Measurements from ENCODE around the gene PPM1M. TPM values are rescaled to one million over a fixed set of nuclear protein-coding genes. Genes with fewer than 3 reads are reported as not detected.

Gene PPM1M
- polyA plus RNA-seq, 1 donor from 2014 or later, result 1.1 TPM

GRCh38 chr3:52227117-52227516 lies 18.4 kb upstream of the PPM1M start:
- TF ChIP-seq EZH2 (IDR thresholded peaks at IDR 0.05; ENCODE audit: borderline replicate concordance, insufficient read depth, low read length, poor library complexity, severe bottlenecking), result no peak
- no peak for TF ChIP-seq SMC3 (conservative IDR thresholded peaks at IDR 0.05; ENCODE audit: poor library complexity)
- no peak for TF ChIP-seq MXI1 (conservative IDR thresholded peaks at IDR 0.05; ENCODE audit: poor library complexity, severe bottlenecking)
- no peak for TF ChIP-seq EP300 (conservative IDR thresholded peaks at IDR 0.05; ENCODE audit: poor library complexity, severe bottlenecking)
- TF ChIP-seq TAF1 (IDR thresholded peaks at IDR 0.05; ENCODE audit: low read depth), result no peak
- TF ChIP-seq REST (IDR thresholded peaks at IDR 0.05; ENCODE audit: borderline replicate concordance), result no peak
- no peak for TF ChIP-seq POLR2AphosphoS5 (IDR thresholded peaks at IDR 0.05)
- no peak for TF ChIP-seq RAD21 (conservative IDR thresholded peaks at IDR 0.05)
- TF ChIP-seq CTCF (IDR thresholded peaks at IDR 0.05; ENCODE audit: poor library complexity, severe bottlenecking), result no peak
- no peak overlapping the region for H2AFZ ChIP-seq (ENCODE audit: low read depth, low read length)
- no peak overlapping the region for H3K4me2 ChIP-seq (ENCODE audit: low read length)
- H3K79me2 ChIP-seq (replicated peaks; ENCODE audit: insufficient read depth, low read length), result no peaks in the 10 kb centered on the region
- no peak overlapping the region for H3K4me3 ChIP-seq (ENCODE audit: low read length)
- H4K20me1 ChIP-seq (ENCODE audit: insufficient read depth), result no peaks in the 10 kb centered on the region
- H3K27me3 ChIP-seq (ENCODE audit: insufficient read depth, low read depth, low read length), result no peaks in the 10 kb centered on the region
- no peaks in the 10 kb centered on the region for H3K9me2 ChIP-seq (ENCODE audit: insufficient read depth, low read length)
- H3K36me3 ChIP-seq (ENCODE audit: insufficient read depth, low read length), result peaks cover 8% of the 10 kb centered on the region
- H3K27ac ChIP-seq (ENCODE audit: low read length), result no peak overlapping the region
- no peak overlapping the region for H3K9ac ChIP-seq (ENCODE audit: low read length)
- no peaks in the 10 kb centered on the region for H3K9me3 ChIP-seq (ENCODE audit: low read length)
- no peaks in the 10 kb centered on the region for H3F3A ChIP-seq (ENCODE audit: insufficient read depth, low read length, poor library complexity, severe bottlenecking)

GRCh38 chr3:52227766-52228165 lies 17.8 kb upstream of the PPM1M start:
- no peaks in the 10 kb centered on the region for H3F3A ChIP-seq (ENCODE audit: insufficient read depth, low read length, poor library complexity, severe bottlenecking)
- no peak overlapping the region for H3K4me3 ChIP-seq (ENCODE audit: low read length)
- TF ChIP-seq RAD21 (conservative IDR thresholded peaks at IDR 0.05), result no peak
- TF ChIP-seq TAF1 (IDR thresholded peaks at IDR 0.05; ENCODE audit: low read depth), result no peak
- TF ChIP-seq REST (IDR thresholded peaks at IDR 0.05; ENCODE audit: borderline replicate concordance), result no peak
- no peak for TF ChIP-seq CTCF (IDR thresholded peaks at IDR 0.05; ENCODE audit: poor library complexity, severe bottlenecking)
- no peak for TF ChIP-seq EZH2 (IDR thresholded peaks at IDR 0.05; ENCODE audit: borderline replicate concordance, insufficient read depth, low read length, poor library complexity, severe bottlenecking)
- TF ChIP-seq MXI1 (conservative IDR thresholded peaks at IDR 0.05; ENCODE audit: poor library complexity, severe bottlenecking), result no peak
- no peak for TF ChIP-seq SMC3 (conservative IDR thresholded peaks at IDR 0.05; ENCODE audit: poor library complexity)
- no peak for TF ChIP-seq EP300 (conservative IDR thresholded peaks at IDR 0.05; ENCODE audit: poor library complexity, severe bottlenecking)
- no peak overlapping the region for H3K9ac ChIP-seq (ENCODE audit: low read length)
- no peak overlapping the region for H3K4me2 ChIP-seq (ENCODE audit: low read length)
- H3K36me3 ChIP-seq (ENCODE audit: insufficient read depth, low read length), result peaks cover 8% of the 10 kb centered on the region
- no peaks in the 10 kb centered on the region for H3K27me3 ChIP-seq (ENCODE audit: insufficient read depth, low read depth, low read length)
- no peaks in the 10 kb centered on the region for H3K9me3 ChIP-seq (ENCODE audit: low read length)
- no peaks in the 10 kb centered on the region for H3K9me2 ChIP-seq (ENCODE audit: insufficient read depth, low read length)
- H3K79me2 ChIP-seq (replicated peaks; ENCODE audit: insufficient read depth, low read length), result no peaks in the 10 kb centered on the region
- no peaks in the 10 kb centered on the region for H4K20me1 ChIP-seq (ENCODE audit: insufficient read depth)
- no peak overlapping the region for H2AFZ ChIP-seq (ENCODE audit: low read depth, low read length)
- H3K27ac ChIP-seq (ENCODE audit: low read length), result no peak overlapping the region
